Type B pancreatic cell (in vitro differentiated cells): ENCODE data around the gene MBD3L2. TPM values are rescaled to one million over a fixed set of nuclear protein-coding genes. Genes with fewer than 3 reads are reported as not detected.
"Not testable (repeated sequence)": the region's sequence is repeated elsewhere in the genome, so short reads cannot be mapped to it uniquely, and the experiment has no call there.

Experiments used
- DNase-seq: peaks from one replicate; pipeline ENCODE4 v3.0.0; 2021; ENCODE audit warnings: mixed read lengths; ENCODE audit not compliant: unreplicated experiment; ENCODE audit errors: extremely low spot score
- H3K27ac Mint-ChIP-seq: 2 replicates; pipeline ENCODE4 v1.8.0; 2021; ENCODE audit warnings: mild to moderate bottlenecking, mixed read lengths
- H3K27me3 Mint-ChIP-seq: 2 replicates; pipeline ENCODE4 v1.8.0; 2021; ENCODE audit warnings: mixed read lengths
- H3K36me3 Mint-ChIP-seq: 2 replicates; pipeline ENCODE4 v1.8.0; 2021; ENCODE audit warnings: mixed read lengths
- H3K4me1 Mint-ChIP-seq: one replicate; pipeline ENCODE4 v1.8.0; 2021; ENCODE audit warnings: mixed read lengths; ENCODE audit not compliant: unreplicated experiment
- H3K4me3 Mint-ChIP-seq: 2 replicates; pipeline ENCODE4 v1.8.0; 2021; ENCODE audit warnings: mild to moderate bottlenecking, mixed read lengths
- H3K9me3 Mint-ChIP-seq: 2 replicates; pipeline ENCODE4 v1.8.0; 2021; ENCODE audit warnings: mixed read lengths
- CTCF ChIP-seq: fragments of 200-600 bp; sonication (generic); conservative IDR thresholded peaks from 2 replicates; pipeline ENCODE4 v1.5.0; 2021; ENCODE audit warnings: antibody characterized with exemption, mild to moderate bottlenecking
- total RNA-seq: library from RNA; stranded (reverse); gene quantifications from 2 replicates; pipeline ENCODE4 v1.2.1, GENCODE V29; 2021; ENCODE audit warnings: low replicate concordance

The MBD3L2 gene
- total RNA-seq, 1 donor from 2014 or later, result not detected

GRCh38 chr19:7007859-7008258, 41.3 kb upstream of the MBD3L2 start:
- TF ChIP-seq CTCF, result no peak
- DNase-seq, result no peak
- Mint-ChIP-seq H3K9me3 (peaks cover 12% of the 10 kb centered on the region), H3K27me3 (no peaks in the 10 kb centered on the region), H3K4me3 (no peak overlapping the region), H3K4me1 (no peaks in the 10 kb centered on the region), H3K36me3 (no peaks in the 10 kb centered on the region), H3K27ac (no peak overlapping the region)

GRCh38 chr19:7010722-7011593, 38.2 kb upstream of the MBD3L2 start:
- H3K27ac Mint-ChIP-seq, result no peak overlapping the region
- H3K9me3 Mint-ChIP-seq, result peaks cover 12% of the 10 kb centered on the region
- H3K4me3 Mint-ChIP-seq, result no peak overlapping the region
- no peaks in the 10 kb centered on the region for H3K36me3 Mint-ChIP-seq
- DNase-seq, result no peak
- no peaks in the 10 kb centered on the region for H3K27me3 Mint-ChIP-seq
- no peak for TF ChIP-seq CTCF
- H3K4me1 Mint-ChIP-seq, result no peaks in the 10 kb centered on the region

GRCh38 chr19:7013678-7014077, 35.4 kb upstream of the MBD3L2 start:
- H3K4me3 Mint-ChIP-seq, result no peak overlapping the region
- peaks cover 8% of the 10 kb centered on the region for H3K9me3 Mint-ChIP-seq
- H3K36me3 Mint-ChIP-seq, result no peaks in the 10 kb centered on the region
- no peaks in the 10 kb centered on the region for H3K4me1 Mint-ChIP-seq
- no peak overlapping the region for H3K27ac Mint-ChIP-seq
- H3K27me3 Mint-ChIP-seq, result no peaks in the 10 kb centered on the region
- DNase-seq, result no peak
- no peak for TF ChIP-seq CTCF

- no peak overlapping the region for H3K4me3 Mint-ChIP-seq
- H3K4me1 Mint-ChIP-seq, result no peaks in the 10 kb centered on the region
- H3K27ac Mint-ChIP-seq, result no peak overlapping the region
- no peak for TF ChIP-seq CTCF
- H3K9me3 Mint-ChIP-seq, result peaks cover 3% of the 10 kb centered on the region
- no peaks in the 10 kb centered on the region for H3K27me3 Mint-ChIP-seq
- DNase-seq, result no peak
- no peaks in the 10 kb centered on the region for H3K36me3 Mint-ChIP-seq
Measured at GRCh38 chr19:7018828-7019227, 30.3 kb upstream of the MBD3L2 start.

- H3K4me3 Mint-ChIP-seq, H3K36me3 Mint-ChIP-seq, DNase-seq, H3K27ac Mint-ChIP-seq, H3K27me3 Mint-ChIP-seq, H3K4me1 Mint-ChIP-seq, H3K9me3 Mint-ChIP-seq: not testable (repeated sequence)
Measured at GRCh38 chr19:7021331-7021730, 27.8 kb upstream of the MBD3L2 start, which contains the start of gene MBD3L2B. MBD3L2B (minus strand) TSS chr19:7021431; CDS start chr19:7021397, 34 bp downstream.

- H3K9me3 Mint-ChIP-seq, DNase-seq, H3K4me1 Mint-ChIP-seq, H3K27me3 Mint-ChIP-seq, H3K27ac Mint-ChIP-seq, H3K36me3 Mint-ChIP-seq, H3K4me3 Mint-ChIP-seq: not testable (repeated sequence)
Measured at GRCh38 chr19:7028790-7029189, 20.3 kb upstream of the MBD3L2 start.

GRCh38 chr19:7030278-7030677, 18.8 kb upstream of the MBD3L2 start, which contains the start of gene MBD3L5:
MBD3L5 (plus strand) TSS chr19:7030578; CDS start chr19:7030612, 34 bp downstream.
- H3K27ac Mint-ChIP-seq, H3K9me3 Mint-ChIP-seq, H3K4me3 Mint-ChIP-seq, H3K27me3 Mint-ChIP-seq, H3K4me1 Mint-ChIP-seq, DNase-seq, H3K36me3 Mint-ChIP-seq: not testable (repeated sequence)

- H3K4me3 Mint-ChIP-seq, DNase-seq, H3K27ac Mint-ChIP-seq, H3K27me3 Mint-ChIP-seq, H3K4me1 Mint-ChIP-seq, H3K36me3 Mint-ChIP-seq, H3K9me3 Mint-ChIP-seq: not testable (repeated sequence)
Measured at GRCh38 chr19:7040079-7040478, 9.0 kb upstream of the MBD3L2 start, which contains the start of gene MBD3L4. MBD3L4 (minus strand) TSS chr19:7040179; CDS start chr19:7040144, 35 bp downstream.

- not testable (repeated sequence) for DNase-seq, H3K27me3 Mint-ChIP-seq, H3K4me3 Mint-ChIP-seq, H3K36me3 Mint-ChIP-seq, H3K4me1 Mint-ChIP-seq, H3K27ac Mint-ChIP-seq, H3K9me3 Mint-ChIP-seq
Measured at GRCh38 chr19:7041563-7041962, 7.6 kb upstream of the MBD3L2 start.

- not testable (repeated sequence) for H3K4me1 Mint-ChIP-seq, DNase-seq, H3K36me3 Mint-ChIP-seq, H3K4me3 Mint-ChIP-seq, H3K27ac Mint-ChIP-seq, H3K9me3 Mint-ChIP-seq, H3K27me3 Mint-ChIP-seq
Measured at GRCh38 chr19:7051421-7051820, 2.3 kb downstream of the MBD3L2 start.
